DND-41 (cell line): ENCODE measurements around the gene ALG9.

ENCODE experiments used
- ATAC-seq: fragments of 200-7000 bp; cut with Tn5 transposase; 3 replicates; pipeline ENCODE4 v1.9.1; 2021; ENCODE audit warnings: low read depth; ENCODE audit not compliant: insufficient read depth
- DNase-seq: peaks from one replicate; pipeline ENCODE4 v3.0.0-alpha.2; 2020
- H2AFZ ChIP-seq: 2 replicates; pipeline ENCODE4 v1.6.0; 2012; ENCODE audit warnings: low read depth, low read length
- H3K27ac ChIP-seq: 2 replicates; pipeline ENCODE4 v1.5.1; 2012; ENCODE audit warnings: low read length, inconsistent platforms
- H3K27me3 ChIP-seq: fragments of 200-600 bp; sonication (generic); 2 replicates; pipeline ENCODE4 v1.6.0; 2012; ENCODE audit warnings: low read length, mild to moderate bottlenecking, inconsistent platforms; ENCODE audit not compliant: insufficient read depth, poor library complexity
- H3K36me3 ChIP-seq: 2 replicates; pipeline ENCODE4 v1.5.1; 2012; ENCODE audit warnings: low read length, inconsistent platforms; ENCODE audit not compliant: insufficient read depth
- H3K4me1 ChIP-seq: 2 replicates; pipeline ENCODE4 v1.5.1; 2012; ENCODE audit warnings: mild to moderate bottlenecking, low read length; ENCODE audit not compliant: insufficient read depth
- H3K4me2 ChIP-seq: 2 replicates; pipeline ENCODE4 v1.6.0; 2012; ENCODE audit warnings: mild to moderate bottlenecking, moderate library complexity, low read length, inconsistent platforms; ENCODE audit not compliant: insufficient read depth
- H3K4me3 ChIP-seq, 2 experiments: fragments of 200-600 bp in 1 of 2; shearing (Covaris generic) in 1 of 2; 2 replicates each; pipeline ENCODE4 v1.5.1; 2012 to 2016; ENCODE audit warnings: inconsistent platforms in 2 of 2, low read length in 2 of 2, mild to moderate bottlenecking in 2 of 2, low read depth in 1 of 2, moderate library complexity in 1 of 2
- H3K79me2 ChIP-seq: 2 replicates; pipeline ENCODE4 v1.6.0; 2012; ENCODE audit warnings: low read length, inconsistent platforms; ENCODE audit not compliant: insufficient read depth
- H3K9ac ChIP-seq: 2 replicates; pipeline ENCODE4 v1.6.0; 2012; ENCODE audit warnings: low read depth, mild to moderate bottlenecking, inconsistent platforms, low read length, moderate library complexity
- H3K9me3 ChIP-seq: 2 replicates; pipeline ENCODE4 v1.5.1; 2012; ENCODE audit warnings: low read length, moderate library complexity, mild to moderate bottlenecking, inconsistent platforms; ENCODE audit not compliant: insufficient read depth, severe bottlenecking
- H4K20me1 ChIP-seq: 2 replicates; pipeline ENCODE4 v1.6.0; 2012; ENCODE audit warnings: low read length; ENCODE audit not compliant: insufficient read depth
- CTCF ChIP-seq: IDR thresholded peaks from 2 replicates; pipeline ENCODE4 v1.5.1; 2012; ENCODE audit warnings: borderline replicate concordance, low read length, moderate library complexity, mild to moderate bottlenecking; ENCODE audit not compliant: poor library complexity, severe bottlenecking; ENCODE audit errors: extremely low read depth
- EZH2 ChIP-seq: IDR thresholded peaks from 3 replicates; pipeline ENCODE4 v1.6.1; 2012; ENCODE audit warnings: borderline replicate concordance, low read depth, mild to moderate bottlenecking, moderate library complexity, low read length, inconsistent platforms; ENCODE audit not compliant: severe bottlenecking

The ALG9 gene

GRCh38 chr11:111739299-111739698 lies 132.1 kb downstream of the ALG9 start:
- peaks cover 62% of the 10 kb centered on the region for H3K36me3 ChIP-seq
- H3K4me2 ChIP-seq, result no peak overlapping the region
- ATAC-seq (no peak), DNase-seq (no peak)
- no peaks in the 10 kb centered on the region for H3K79me2 ChIP-seq
- H2AFZ ChIP-seq, result no peak overlapping the region
- no peaks in the 10 kb centered on the region for H3K4me1 ChIP-seq
- no peak overlapping the region for H3K27ac ChIP-seq
- no peaks in the 10 kb centered on the region for H3K27me3 ChIP-seq
- no peaks in the 10 kb centered on the region for H3K9me3 ChIP-seq
- no peaks in the 10 kb centered on the region for H4K20me1 ChIP-seq
- no peak for TF ChIP-seq CTCF
- no peak for TF ChIP-seq EZH2
- no peak overlapping the region for H3K9ac ChIP-seq
- H3K4me3 ChIP-seq, result no peak overlapping the region

GRCh38 chr11:111737444-111738210 lies 133.8 kb downstream of the ALG9 start:
- H3K9me3 ChIP-seq, result no peaks in the 10 kb centered on the region
- no peaks in the 10 kb centered on the region for H3K79me2 ChIP-seq
- H3K27ac ChIP-seq, result no peak overlapping the region; the same call in 1 of the 2 replicates
- H3K4me2 ChIP-seq, result no peak overlapping the region
- H3K27me3 ChIP-seq, result no peaks in the 10 kb centered on the region
- TF ChIP-seq CTCF (no peak), EZH2 (no peak)
- H2AFZ ChIP-seq, result no peak overlapping the region
- H3K36me3 ChIP-seq, result peaks cover 49% of the 10 kb centered on the region
- H3K4me3 ChIP-seq, result no peak overlapping the region
- ATAC-seq (no peak), DNase-seq (no peak)
- no peak overlapping the region for H3K9ac ChIP-seq
- H3K4me1 ChIP-seq, result no peaks in the 10 kb centered on the region
- no peaks in the 10 kb centered on the region for H4K20me1 ChIP-seq

- TF ChIP-seq CTCF (no peak), EZH2 (no peak)
- H3K4me2 ChIP-seq, result no peak overlapping the region
Measured at GRCh38 chr11:111736621-111737443, 134.5 kb downstream of the ALG9 start.

More at GRCh38 chr11:111736621-111737443, 134.5 kb downstream of the ALG9 start:
- Histone ChIP-seq H3K27ac (no peak overlapping the region), H3K9me3 (no peaks in the 10 kb centered on the region), H3K79me2 (no peaks in the 10 kb centered on the region), H3K36me3 (peaks cover 42% of the 10 kb centered on the region), H3K4me1 (no peaks in the 10 kb centered on the region), H3K27me3 (no peaks in the 10 kb centered on the region), H3K9ac (no peak overlapping the region), H3K4me3 (no peak overlapping the region), H4K20me1 (no peaks in the 10 kb centered on the region), H2AFZ (no peak overlapping the region)
- DNase-seq (no peak), ATAC-seq (no peak)
